OCI-LY3 (cell line): ENCODE measurements around the gene MARK3.

ENCODE experiments used
- CTCF ChIP-seq: fragments of 200-600, 300-600 bp; sonication (generic); IDR thresholded peaks from 2 replicates; pipeline ENCODE4 v1.5.1; 2014; ENCODE audit warnings: antibody characterized with exemption, low read length, low read depth
- EZH2phosphoT487 ChIP-seq: fragments of 200-600 bp; shearing (Covaris generic); IDR thresholded peaks from 2 replicates; pipeline ENCODE4 v1.6.1; 2018; ENCODE audit warnings: antibody characterized with exemption, mixed run types, low read depth

GRCh38 chr14:103540821-103541708 lies 155.8 kb downstream of the MARK3 start:
- no peak for TF ChIP-seq CTCF
- TF ChIP-seq EZH2phosphoT487 = no peak
